ENCODE data around the gene MAGI2. TPM values are rescaled to one million over a fixed set of nuclear protein-coding genes. Genes with fewer than 3 reads are reported as not detected.

The MAGI2 gene
- total RNA-seq, 4 donors from 2014 or later: 0.23 to 5.5 (median 0.45) TPM

- 28 to 50% methylated on average over 11 to 23 of the region's 40 CpGs for WGBS, 2 donors
- intact Hi-C loops (cut with DNase I): no loop called here
- H3K9me3 ChIP-seq: no peaks in the 10 kb centered on the region
- H3K4me1 ChIP-seq: peaks cover 0 to 22% (median 4%) of the 10 kb centered on the region in 3 donors
- H3K4me3 ChIP-seq: peak overlapping the region in 1 of 4 donors; percentile 21
- no peaks in the 10 kb centered on the region for H3K36me3 ChIP-seq
- peak overlapping the region in 1 of 4 donors; percentile 56 for H3K27ac ChIP-seq
- H3K27me3 ChIP-seq: no peaks in the 10 kb centered on the region
- DNase-seq: no peak
- TF ChIP-seq POLR2A (IDR thresholded peaks at IDR 0.05) (no peak), CTCF (IDR thresholded peaks at IDR 0.05) (peak; percentile 33 to 63 (median 54))
Measured at GRCh38 chr7:78039790-78040776, 1413.4 kb downstream of the MAGI2 start.

- H3K27me3 ChIP-seq: no peaks in the 10 kb centered on the region
- peaks cover 0 to 22% (median 4%) of the 10 kb centered on the region in 3 donors for H3K4me1 ChIP-seq
- peak overlapping the region in 1 of 4 donors; percentile 56 for H3K27ac ChIP-seq
- no peak for DNase-seq
- H3K4me3 ChIP-seq: no peak overlapping the region
- no peak for TF ChIP-seq CTCF (IDR thresholded peaks at IDR 0.05)
- TF ChIP-seq POLR2A (IDR thresholded peaks at IDR 0.05): no peak
- 56 to 60% methylated on average over 7 of the region's 7 CpGs for WGBS, 2 donors
- no peaks in the 10 kb centered on the region for H3K36me3 ChIP-seq
- H3K9me3 ChIP-seq: no peaks in the 10 kb centered on the region
- intact Hi-C loops (cut with DNase I): no loop called here
Measured at GRCh38 chr7:78038465-78039080, 1414.9 kb downstream of the MAGI2 start.

- Histone ChIP-seq H3K27me3 (no peaks in the 10 kb centered on the region), H3K9me3 (no peaks in the 10 kb centered on the region), H3K4me1 (peaks cover 0 to 22% (median 4%) of the 10 kb centered on the region in 3 donors), H3K4me3 (no peak overlapping the region), H3K27ac (no peak overlapping the region), H3K36me3 (no peaks in the 10 kb centered on the region)
- intact Hi-C loops (cut with DNase I): no loop called here
- DNase-seq: no peak
- TF ChIP-seq POLR2A (IDR thresholded peaks at IDR 0.05) (no peak), CTCF (IDR thresholded peaks at IDR 0.05) (no peak)
- WGBS, 2 donors: 65 to 79% methylated on average over 4 of the region's 4 CpGs
Measured at GRCh38 chr7:78037603-78038002, 1415.9 kb downstream of the MAGI2 start.

GRCh38 chr7:78033410-78033809 lies 1420.1 kb downstream of the MAGI2 start:
- DNase-seq: no peak
- Histone ChIP-seq H3K9me3 (no peaks in the 10 kb centered on the region), H3K4me1 (no peaks in the 10 kb centered on the region), H3K36me3 (no peaks in the 10 kb centered on the region), H3K27me3 (no peaks in the 10 kb centered on the region), H3K27ac (no peak overlapping the region), H3K4me3 (no peak overlapping the region)
- TF ChIP-seq CTCF (IDR thresholded peaks at IDR 0.05) (no peak), POLR2A (IDR thresholded peaks at IDR 0.05) (no peak)
- 44 to 87% methylated on average over 1 of the region's 1 CpG for WGBS, 2 donors
- intact Hi-C loops (cut with DNase I): no loop called here

GRCh38 chr7:78026492-78026891 lies 1427.0 kb downstream of the MAGI2 start:
- H3K27me3 ChIP-seq: no peaks in the 10 kb centered on the region
- H3K4me3 ChIP-seq: no peak overlapping the region
- no peak for DNase-seq
- H3K27ac ChIP-seq: no peak overlapping the region
- intact Hi-C loops (cut with DNase I): loop anchor here (10.0 kb wide), 1 partner anchor 1148 kb away; no protein-coding TSS in a partner anchor
- TF ChIP-seq CTCF (IDR thresholded peaks at IDR 0.05) (no peak), POLR2A (IDR thresholded peaks at IDR 0.05) (no peak)
- H3K4me1 ChIP-seq: no peaks in the 10 kb centered on the region
- H3K36me3 ChIP-seq: no peaks in the 10 kb centered on the region
- H3K9me3 ChIP-seq: no peaks in the 10 kb centered on the region
- WGBS, 2 donors: 54 to 60% methylated on average over 4 to 5 of the region's 5 CpGs

Measured in esophagus squamous epithelium (tissue), 5 donors.